Central memory CD4-positive, alpha-beta T cell (primary cell): ENCODE data around the gene WDR70.
"Not testable (repeated sequence)": the region's sequence is repeated elsewhere in the genome, so short reads cannot be mapped to it uniquely, and the experiment has no call there.

Experiments used
- DNase-seq: peaks from one replicate; pipeline ENCODE4 v3.0.0; 2022

WDR70 gene

GRCh38 chr5:37771731-37772130 lies 392.6 kb downstream of the WDR70 start:
- no peak for DNase-seq

GRCh38 chr5:37772255-37772654 lies 393.1 kb downstream of the WDR70 start:
- DNase-seq = no peak

- no peak for DNase-seq
Observed at GRCh38 chr5:37773809-37774208, 394.7 kb downstream of the WDR70 start.

GRCh38 chr5:37774912-37775483 lies 395.9 kb downstream of the WDR70 start:
- no peak for DNase-seq

GRCh38 chr5:37776826-37777225 lies 397.7 kb downstream of the WDR70 start:
- no peak for DNase-seq

- DNase-seq = no peak
Observed at GRCh38 chr5:37777432-37778130, 398.5 kb downstream of the WDR70 start.

- not testable (repeated sequence) for DNase-seq
Observed at GRCh38 chr5:37781409-37781808, 402.3 kb downstream of the WDR70 start.

GRCh38 chr5:37786416-37786815 lies 407.3 kb downstream of the WDR70 start:
- no peak for DNase-seq

GRCh38 chr5:37786862-37787519 lies 407.9 kb downstream of the WDR70 start:
- no peak for DNase-seq

- DNase-seq = no peak
Observed at GRCh38 chr5:37787742-37788141, 408.6 kb downstream of the WDR70 start.

- no peak for DNase-seq
Observed at GRCh38 chr5:37789991-37790390, 410.9 kb downstream of the WDR70 start.

- DNase-seq = no peak
Observed at GRCh38 chr5:37791321-37791720, 412.2 kb downstream of the WDR70 start.

- DNase-seq = no peak
Observed at GRCh38 chr5:37792975-37793631, 414.0 kb downstream of the WDR70 start.

GRCh38 chr5:37795292-37795691 lies 416.2 kb downstream of the WDR70 start:
- not testable (repeated sequence) for DNase-seq

GRCh38 chr5:37796435-37796834 lies 417.3 kb downstream of the WDR70 start:
- not testable (repeated sequence) for DNase-seq

- no peak for DNase-seq
Observed at GRCh38 chr5:37799865-37800421, 420.8 kb downstream of the WDR70 start.

- no peak for DNase-seq
Observed at GRCh38 chr5:37801521-37801920, 422.4 kb downstream of the WDR70 start.
